PFSK-1 (cell line): ENCODE measurements around the gene SERPINE2.

Experiments
- FOXP2 ChIP-seq: optimal IDR thresholded peaks from 2 replicates; pipeline ENCODE3; 2011; ENCODE audit warnings: borderline replicate concordance, control low read depth, inconsistent platforms; ENCODE audit not compliant: insufficient read depth; ENCODE audit errors: extremely low read length, extremely low read depth
- POLR2AphosphoS5 ChIP-seq: IDR thresholded peaks from 2 replicates; pipeline ENCODE4 v1.6.1; 2012; ENCODE audit warnings: low read depth, mild to moderate bottlenecking, control low read depth, low read length, moderate library complexity
- REST ChIP-seq, 2 experiments: IDR thresholded peaks; 2 replicates each; pipeline versions ENCODE4 v1.6.1 to v1.8.0; 2011 to 2012; ENCODE audit warnings: low read depth in 2 of 2, low read length in 2 of 2, control low read depth in 1 of 2, inconsistent platforms in 1 of 2, mild to moderate bottlenecking in 1 of 2, moderate library complexity in 1 of 2; ENCODE audit not compliant: insufficient read depth in 1 of 2
- SIN3A ChIP-seq: IDR thresholded peaks from 2 replicates; pipeline ENCODE4 v1.6.1; 2012; ENCODE audit warnings: mild to moderate bottlenecking, low read length, moderate library complexity, borderline replicate concordance; ENCODE audit not compliant: insufficient read depth
- TAF1 ChIP-seq: IDR thresholded peaks from 2 replicates; pipeline ENCODE4 v1.6.1; 2012; ENCODE audit warnings: low read length, control low read depth, borderline replicate concordance; ENCODE audit not compliant: insufficient read depth

Gene SERPINE2

GRCh38 chr2:223969856-223970255 lies 69.2 kb downstream of the SERPINE2 start:
- TF ChIP-seq TAF1 (no peak), FOXP2 (no peak), REST (IDR thresholded peaks at IDR 0.05; ENCODE audit: insufficient read depth in 1 of 2, low read depth in 2 of 2, low read length in 2 of 2) (no peak), POLR2AphosphoS5 (no peak), SIN3A (no peak)

- TF ChIP-seq FOXP2 (no peak), SIN3A (no peak), REST (IDR thresholded peaks at IDR 0.05; ENCODE audit: insufficient read depth in 1 of 2, low read depth in 2 of 2, low read length in 2 of 2) (no peak), POLR2AphosphoS5 (no peak), TAF1 (no peak)
Observed at GRCh38 chr2:223969315-223969714, 69.8 kb downstream of the SERPINE2 start.

DNA sequence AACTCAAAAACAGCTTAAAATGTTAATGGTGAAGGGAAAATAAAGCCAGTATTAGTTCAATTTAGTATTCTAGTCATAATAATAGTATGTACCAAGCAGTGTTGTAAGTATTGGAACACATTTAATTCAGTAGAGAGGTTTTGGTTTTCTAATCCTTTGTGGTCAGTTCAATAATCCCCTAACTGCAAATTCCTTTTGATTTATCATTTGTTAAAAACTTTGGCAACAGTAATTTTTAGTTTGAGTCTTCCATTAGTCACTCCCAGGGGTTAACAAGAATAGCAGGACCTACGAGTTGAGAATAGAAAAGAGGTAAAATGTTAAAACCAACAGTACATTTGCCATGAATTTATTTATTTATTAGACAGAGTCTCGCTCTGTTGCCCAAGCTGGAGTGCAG lies 71.1 kb downstream of the SERPINE2 start:
- TF ChIP-seq TAF1 = no peak
- no peak for TF ChIP-seq POLR2AphosphoS5
- no peak for TF ChIP-seq FOXP2
- no peak for TF ChIP-seq REST (IDR thresholded peaks at IDR 0.05; ENCODE audit: insufficient read depth in 1 of 2, low read depth in 2 of 2, low read length in 2 of 2)

DNA sequence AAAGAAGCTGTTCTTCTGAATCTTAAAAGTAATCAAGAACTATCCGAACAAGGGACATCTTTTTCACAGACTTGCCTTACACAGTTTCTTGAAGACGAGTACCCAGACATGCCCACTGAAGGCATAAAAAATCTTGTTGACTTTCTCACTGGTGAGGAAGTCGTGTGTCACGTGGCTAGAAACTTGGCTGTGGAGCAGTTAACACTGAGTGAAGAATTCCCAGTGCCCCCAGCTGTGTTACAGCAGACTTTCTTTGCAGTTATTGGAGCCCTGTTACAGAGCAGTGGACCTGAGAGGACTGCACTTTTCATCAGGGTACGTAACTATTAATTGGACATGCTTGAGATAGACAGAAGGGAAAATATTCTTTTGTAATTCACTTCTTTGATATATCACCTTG lies 79.4 kb downstream of the SERPINE2 start:
- TF ChIP-seq FOXP2 (no peak), TAF1 (no peak), SIN3A (no peak), POLR2AphosphoS5 (no peak), REST (IDR thresholded peaks at IDR 0.05; ENCODE audit: insufficient read depth in 1 of 2, low read depth in 2 of 2, low read length in 2 of 2) (no peak)

- TF ChIP-seq TAF1 (peak; percentile 98), FOXP2 (peak; percentile 46), POLR2AphosphoS5 (peak; percentile 92), REST (IDR thresholded peaks at IDR 0.05; ENCODE audit: insufficient read depth in 1 of 2, low read depth in 2 of 2, low read length in 2 of 2) (0 out of 4 replicates have a peak, but pooled peaks of 1 of the 2 experiments have one; percentile 61), SIN3A (peak; percentile 85; the same call in 1 of the 2 replicates)
Observed at GRCh38 chr2:223957092-223957851, 81.8 kb downstream of the SERPINE2 start, which contains the start of gene MRPL44. MRPL44 (plus strand) TSS chr2:223957463; CDS start chr2:223957473, 10 bp downstream.
